HG02885 (cell line): ENCODE data around the gene NR4A1.

ENCODE experiments used
- ATAC-seq: cut with Tn5 transposase; IDR thresholded peaks from one replicate; pipeline ENCODE4 v1.9.1; 2021; ENCODE audit warnings: mild to moderate bottlenecking; ENCODE audit not compliant: unreplicated experiment, poor library complexity

Gene NR4A1

DNA sequence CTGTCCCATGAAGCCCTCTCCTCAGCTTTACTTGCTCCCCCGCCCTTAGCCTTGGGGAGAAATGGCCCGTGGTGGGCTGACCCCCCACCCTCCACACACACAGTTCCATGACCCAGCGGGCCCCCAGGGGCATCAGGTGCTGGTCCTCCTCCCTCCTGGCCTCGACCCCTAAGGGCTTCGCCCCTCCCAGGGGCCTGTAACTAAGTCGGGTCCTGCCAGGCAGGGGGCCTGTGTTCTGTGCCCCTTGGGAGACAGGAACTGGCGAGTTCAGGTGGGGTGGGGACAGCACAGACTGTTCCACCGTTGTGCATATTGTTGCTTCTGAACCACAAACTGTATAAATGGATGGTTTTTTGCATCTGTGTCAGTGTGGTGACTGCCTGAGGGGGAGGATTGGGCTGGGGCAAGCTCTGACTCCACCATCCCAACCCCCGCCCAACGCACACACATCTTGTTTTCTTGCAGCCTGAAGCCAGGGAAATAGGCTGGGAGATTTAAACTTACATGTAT is 35.7 kb upstream of the NR4A1 start:
- no peak for ATAC-seq

DNA sequence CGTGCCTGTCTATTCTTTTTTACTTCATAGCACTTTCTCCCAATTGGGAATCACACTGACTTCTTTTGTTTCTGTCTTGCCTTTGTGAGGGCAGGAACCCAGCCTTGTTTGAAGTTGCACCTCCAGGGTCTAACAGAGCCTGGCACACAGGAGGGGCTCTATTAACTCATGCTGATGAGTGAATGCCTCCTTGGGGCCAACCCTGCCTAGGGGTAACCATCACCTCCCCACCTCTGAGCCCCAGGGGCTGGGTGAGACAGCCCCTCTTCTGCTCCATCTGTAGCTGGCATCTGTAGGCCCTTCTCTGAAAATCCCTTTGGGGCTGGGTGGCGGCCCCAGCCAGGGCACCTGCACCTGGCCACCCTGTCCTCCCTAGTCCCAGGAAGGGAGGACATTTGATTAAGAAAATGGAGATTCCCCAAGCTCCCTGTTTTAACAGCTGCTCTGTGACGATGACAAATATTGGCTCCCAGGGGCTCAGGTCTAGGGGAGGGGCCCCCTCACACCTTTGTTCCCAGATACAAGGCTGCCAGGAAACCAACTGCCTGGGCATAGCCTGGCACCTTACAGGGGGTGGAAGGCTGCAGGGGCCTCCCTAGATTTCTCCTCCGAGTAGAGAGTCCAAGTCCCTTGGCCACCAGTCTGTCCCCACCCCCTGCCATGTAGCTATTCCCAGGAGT is 32.7 kb upstream of the NR4A1 start:
- no peak for ATAC-seq

DNA sequence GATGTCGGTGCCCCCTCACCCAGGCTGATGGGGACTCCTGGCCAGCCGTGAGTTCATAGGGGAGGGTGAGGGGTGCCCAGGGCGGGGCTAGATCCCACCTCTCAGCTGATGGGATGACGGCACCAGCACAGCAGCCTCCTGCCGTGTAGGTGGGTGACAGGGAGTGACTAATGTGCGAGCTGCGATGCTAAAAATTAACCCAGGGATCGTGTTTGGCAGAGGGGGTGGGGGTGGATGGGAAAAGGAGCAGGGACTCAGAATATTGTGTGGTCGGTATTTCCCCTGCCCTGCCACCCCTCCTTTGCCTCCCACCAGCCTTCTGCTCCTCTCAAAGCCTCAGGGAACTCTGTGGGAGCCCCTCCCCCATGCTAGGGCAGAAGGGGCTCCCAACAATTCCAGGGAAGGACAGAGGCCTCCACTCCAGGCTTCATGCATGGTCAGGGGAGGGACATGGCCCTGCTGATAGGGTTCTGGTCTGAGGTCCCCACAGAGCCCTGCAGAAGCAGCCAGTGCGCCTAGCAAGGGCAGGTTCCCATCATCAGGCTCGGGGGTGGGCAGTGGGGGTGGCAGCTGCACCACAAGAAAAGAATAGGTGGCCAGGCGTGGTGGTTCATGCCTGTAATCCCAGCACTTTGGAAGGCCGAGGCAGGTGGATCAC is 32.0 kb upstream of the NR4A1 start:
- no peak for ATAC-seq

DNA sequence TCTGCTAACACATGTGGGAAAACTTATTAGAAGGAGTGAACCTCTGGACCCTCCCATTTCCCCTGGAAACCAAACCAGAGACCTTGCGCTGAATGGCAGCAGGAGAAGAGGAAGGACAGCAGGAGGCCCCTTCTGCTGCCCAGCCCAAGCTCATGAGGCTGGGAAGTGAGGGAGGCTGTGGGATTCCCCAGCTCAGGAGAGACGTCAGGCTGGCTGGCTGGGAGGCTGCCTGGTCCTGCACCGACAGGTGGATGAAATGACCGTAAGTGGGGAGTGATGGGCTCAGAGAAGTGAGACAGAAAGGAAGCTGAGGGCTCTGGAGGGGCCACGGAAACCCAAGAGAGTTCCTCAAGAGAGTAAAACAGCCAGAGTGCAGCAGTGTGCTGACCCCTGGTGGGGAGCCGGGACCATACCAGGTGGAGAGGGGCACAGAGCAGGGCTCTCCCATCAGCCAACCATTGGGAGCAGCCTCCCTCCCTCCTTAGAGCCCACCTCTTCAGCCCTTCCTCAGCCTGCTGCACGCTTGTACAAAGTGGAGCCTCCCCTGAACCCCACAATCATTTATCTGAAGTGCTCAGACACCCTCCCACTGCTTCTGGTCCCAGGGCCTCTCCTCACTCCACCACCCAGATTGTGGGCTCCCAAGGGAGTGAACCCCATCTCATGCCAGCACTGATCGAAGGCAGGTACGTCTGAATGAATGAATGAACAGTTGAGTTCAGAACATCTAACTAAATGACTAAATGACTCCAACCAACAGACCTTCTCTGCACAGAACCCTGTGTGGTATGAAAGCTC is 30.5 kb upstream of the NR4A1 start:
- peak; percentile 51 for ATAC-seq

DNA sequence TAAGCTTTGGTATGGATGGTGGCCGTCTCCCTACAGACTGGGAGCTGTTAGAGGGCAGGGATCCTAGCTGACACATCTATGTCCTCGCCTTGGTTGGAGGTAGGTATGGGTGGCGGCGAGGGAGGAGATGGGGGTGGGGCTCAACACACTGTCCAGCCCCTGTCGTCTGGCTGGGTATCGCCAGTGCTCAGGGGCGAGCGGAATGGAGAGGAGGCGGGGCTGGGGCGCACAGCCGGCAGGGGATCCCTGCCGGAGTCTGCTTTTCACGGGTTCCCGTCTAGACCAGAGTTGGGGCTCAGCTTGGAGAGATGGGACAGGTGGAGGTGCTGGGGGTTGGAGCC is 28.4 kb upstream of the NR4A1 start:
- ATAC-seq: peak; percentile 8

DNA sequence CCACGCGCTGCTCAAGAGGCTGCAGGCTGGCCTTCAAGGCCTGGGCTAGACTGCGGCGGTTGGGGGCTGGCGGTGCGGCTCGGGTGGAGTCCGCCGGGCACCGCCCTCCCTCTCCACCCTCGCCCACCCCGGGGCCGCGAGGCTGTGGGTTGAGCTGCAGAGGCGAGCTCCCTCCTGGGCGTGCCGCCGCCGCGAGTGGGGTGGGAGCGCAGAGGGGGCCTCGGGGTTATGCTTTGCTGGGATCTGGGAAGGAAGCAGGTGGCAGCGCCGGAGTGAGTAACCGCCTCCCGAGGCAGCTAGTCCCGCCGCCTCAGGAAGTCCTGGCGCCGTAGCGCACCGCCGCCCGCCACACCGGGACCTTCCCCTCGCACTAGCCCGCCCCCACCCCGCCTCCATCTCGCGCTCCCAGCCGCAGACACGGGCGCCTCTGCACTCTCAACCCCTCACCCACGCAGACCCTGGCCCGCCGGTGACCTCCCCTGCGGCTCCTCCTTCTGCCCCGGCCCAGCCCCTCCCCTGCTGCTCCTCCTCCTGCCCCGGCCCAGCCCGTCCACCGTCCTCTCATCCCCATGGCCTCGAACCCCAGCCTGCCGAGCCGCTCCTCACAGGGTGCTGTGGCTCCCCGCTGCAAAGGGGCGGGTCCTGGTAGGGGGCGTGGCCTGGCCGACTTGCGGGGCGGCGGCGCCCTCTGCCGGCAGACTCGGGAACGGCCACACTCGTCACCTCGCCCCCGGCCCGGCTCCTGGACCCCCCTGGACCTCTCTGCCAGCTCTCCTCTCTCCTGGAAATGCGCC is 27.9 kb upstream of the NR4A1 start:
- ATAC-seq: peak; percentile 51

DNA sequence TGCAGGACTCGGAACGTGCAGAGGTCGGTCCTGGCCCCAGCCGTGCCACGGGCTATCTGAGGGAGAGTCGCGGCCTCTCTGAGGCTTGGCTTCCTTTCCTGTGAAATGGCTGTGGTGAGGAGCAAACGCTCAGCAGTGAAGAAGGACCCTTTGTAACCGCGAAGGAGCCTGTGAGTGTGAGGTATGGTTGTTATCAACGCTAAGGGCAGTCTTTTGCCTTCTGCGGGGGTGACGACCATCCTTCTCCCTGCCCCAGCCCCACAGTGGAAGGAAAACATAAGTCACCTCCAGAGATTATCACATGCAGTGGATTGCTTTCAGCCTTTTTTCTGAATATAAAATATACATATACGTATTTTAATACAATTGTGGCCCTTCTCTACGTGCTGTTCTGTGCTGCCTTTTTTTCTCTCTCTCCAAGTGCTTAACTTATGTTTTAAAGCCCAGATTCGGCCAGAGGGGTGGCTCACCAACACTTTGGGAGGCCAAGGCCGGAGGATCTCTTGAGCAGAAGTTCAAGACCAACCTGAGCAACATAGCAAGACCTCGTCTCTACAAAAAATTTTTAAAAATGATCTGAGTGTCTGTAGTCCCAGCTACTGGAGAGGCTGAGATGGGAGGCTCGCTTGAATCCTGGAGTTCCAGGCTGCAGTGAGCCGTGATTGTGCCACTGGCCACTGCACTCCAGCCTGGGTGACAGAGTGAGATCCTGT is 27.1 kb upstream of the NR4A1 start:
- ATAC-seq: no peak

DNA sequence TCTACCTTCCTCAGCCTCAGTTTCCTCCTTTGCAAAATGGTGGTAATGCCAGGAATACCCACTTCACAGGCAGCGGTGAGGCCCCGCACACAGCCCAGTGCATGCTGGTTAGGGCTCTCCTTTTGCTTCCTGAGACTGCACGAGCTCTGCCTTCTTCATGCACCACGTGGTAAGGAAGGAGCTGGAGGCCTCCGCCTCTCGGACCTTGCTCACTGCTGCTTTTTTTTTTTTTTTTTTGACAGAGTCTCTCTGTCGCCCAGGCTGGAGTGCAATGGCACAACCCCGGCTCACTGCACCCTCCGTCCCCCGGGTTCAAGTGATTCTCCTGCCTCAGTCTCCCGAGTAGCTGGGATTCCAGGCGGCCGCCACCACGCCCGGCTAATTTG is 26.4 kb upstream of the NR4A1 start:
- no peak for ATAC-seq

DNA sequence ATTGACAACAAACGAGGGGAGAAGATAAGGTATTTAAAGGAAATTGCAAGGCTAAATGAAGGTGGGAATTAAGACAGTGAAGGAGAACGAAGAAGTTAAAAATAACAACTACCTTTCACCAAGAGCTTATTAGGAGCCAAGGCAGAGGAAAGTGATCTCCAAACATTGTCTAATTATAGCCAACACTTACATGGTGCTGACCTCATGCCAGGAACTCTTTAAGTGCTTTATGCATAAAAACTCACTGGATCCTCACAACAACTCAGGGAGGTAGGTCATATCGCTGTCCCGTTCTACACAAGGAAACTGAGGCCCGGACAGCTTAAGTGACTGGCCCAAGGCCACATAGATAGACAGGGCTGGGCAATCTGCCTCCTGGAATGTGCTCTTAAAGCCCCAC is 25.0 kb upstream of the NR4A1 start:
- ATAC-seq: no peak

DNA sequence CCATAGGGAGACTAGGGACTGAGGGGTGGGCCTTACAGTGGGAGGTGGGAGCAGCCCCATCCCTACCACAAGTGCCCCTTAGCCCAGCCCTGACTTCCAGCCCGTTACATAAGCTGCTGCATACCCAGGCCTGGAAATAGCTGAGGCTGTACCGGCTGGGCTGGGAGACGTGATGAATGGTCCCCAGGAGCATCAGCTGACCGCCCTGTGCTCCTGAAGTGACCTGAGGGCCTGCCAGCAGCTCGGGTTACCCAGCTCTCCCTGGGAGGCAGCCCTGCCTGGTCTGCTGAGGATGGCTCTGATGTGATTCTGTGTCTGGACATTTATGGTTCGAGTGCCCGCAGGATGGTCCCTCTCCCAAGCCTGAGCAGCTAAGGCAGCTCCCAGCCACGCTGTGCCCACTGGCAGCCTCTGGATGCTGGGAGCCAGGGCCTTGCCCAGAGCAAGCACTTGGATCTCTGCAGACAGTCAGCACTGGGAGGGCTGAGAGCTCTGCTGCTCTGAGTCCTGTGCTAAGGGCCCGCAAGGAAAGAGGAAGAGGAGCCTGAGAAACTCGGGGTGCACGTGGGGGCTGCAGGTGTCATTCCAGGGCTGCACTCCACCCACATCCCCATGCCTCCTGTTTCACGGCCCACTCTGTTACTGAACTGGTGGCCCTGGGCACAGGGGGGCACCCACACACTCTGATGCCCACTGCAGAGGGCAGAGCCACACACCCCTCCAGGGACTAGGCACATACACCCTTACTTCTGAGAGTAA is 24.0 kb upstream of the NR4A1 start:
- ATAC-seq: no peak

DNA sequence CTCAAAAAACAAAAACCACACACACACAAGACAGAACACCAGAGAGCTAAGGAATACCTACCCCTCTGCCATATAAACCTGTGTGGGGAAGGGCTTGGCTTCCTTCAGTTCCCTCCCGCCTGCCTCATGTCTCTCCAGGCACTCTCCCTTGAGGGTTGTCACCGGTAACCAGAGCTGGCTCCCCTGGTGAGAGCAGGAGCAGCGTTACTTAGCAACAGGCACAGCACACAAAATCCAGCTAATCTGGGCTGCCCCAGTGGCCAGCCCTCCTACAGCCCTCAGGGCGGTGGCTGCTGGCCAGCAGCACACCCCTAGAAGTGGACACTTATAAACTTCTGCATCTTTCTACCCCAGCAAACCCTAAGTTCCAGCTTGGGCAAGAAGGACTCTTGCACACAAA is 21.6 kb upstream of the NR4A1 start:
- no peak for ATAC-seq

DNA sequence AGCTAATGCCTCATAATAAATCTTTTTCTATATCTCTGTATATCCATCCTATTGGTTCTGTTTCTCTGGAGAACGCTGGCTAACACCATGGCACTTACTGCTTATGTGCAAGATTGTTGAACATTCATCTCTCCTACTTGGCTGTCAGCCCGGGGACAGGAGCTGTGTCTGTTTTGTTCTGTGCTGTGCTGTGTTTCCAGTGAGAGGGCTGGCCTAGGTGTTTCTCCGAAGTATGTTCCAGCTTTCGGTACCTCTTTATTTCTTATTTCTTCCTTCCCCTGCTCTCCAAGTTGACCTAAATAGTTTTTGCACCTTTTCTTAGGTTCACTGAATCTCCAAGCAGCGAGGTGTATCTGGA is 18.8 kb upstream of the NR4A1 start:
- ATAC-seq: no peak

DNA sequence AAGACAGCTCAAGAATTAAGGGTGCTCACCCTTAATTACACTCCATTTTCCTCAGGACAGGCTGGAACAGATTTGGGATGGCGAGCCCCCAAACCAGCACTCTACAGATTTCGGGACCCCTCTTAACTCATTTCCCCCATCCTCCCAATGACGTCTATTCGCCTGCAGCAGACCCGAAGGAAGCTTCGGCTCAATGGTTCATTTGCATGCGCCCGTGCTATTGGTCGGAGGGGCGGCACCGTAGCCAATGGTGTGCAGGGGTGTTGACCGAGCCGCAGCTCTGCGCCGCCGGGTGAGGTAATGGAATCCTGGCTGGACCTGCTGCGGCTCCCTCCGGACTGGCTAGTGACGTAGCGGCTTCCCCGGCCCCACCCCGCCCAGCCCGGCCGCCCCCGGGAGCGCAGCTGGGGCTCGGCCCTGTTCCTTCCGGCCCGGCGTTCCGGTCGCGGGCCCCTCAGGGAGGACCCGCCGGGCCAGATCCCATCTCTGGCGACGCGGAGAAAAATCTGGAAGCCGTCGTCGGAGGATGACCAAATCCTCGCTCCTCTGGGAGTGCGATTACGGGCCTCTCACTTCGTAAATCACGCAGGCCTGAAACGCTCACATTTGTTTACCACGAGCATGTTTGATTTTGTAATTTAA is 18.3 kb upstream of the NR4A1 start:
- ATAC-seq: peak; percentile 95

DNA sequence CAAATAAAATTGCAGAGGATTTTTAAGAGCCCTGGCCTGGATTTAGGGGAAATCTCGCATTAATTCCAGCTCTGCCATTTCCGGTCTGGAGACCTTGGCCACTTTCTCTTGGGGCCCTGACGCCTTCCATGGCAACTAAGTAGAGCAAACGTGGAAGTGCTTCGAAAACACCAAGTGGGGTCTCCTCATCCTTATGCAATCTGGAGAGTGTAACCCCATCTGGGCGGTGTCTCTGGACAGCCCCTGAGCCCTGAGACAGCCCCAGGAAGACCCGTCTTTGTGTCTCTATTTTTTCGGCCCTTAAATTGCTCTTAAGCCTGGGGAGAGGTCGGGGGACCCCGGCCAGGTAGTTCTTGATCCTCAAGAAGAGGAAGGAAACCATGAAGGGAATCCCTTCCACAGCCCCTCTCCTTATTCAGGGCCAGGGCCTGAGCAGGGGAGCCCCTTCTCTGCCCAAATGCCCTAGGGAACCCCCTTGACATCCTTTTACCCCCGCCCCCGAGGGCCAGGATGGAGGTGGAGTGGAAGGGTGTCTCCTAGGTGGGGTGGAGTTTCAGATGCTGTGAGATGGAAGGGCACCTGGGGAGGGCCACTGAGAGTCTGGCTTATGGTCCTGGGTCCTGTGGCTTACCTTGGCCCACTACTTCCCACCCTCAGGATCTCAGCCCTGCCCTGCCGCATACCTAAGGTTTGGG is 17.6 kb upstream of the NR4A1 start:
- no peak for ATAC-seq

DNA sequence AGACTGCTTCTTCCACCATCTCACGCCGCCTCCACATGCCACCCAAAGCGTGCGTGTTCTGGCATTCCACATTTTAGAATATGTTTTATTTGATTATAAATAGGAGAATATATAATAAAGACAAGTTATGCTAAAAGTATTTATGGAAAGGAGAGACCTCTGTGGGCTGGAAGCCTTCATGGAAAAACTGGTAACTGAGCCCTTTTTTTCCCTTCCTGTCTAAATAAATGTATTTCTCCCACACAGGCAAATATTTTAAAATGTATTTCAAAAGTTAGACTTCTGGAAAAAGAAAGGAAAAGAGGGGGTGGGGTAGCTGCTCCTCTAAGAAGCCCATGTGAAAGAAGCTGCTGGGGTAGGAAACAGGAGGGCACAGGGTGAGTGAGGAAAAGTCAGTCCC is 16.1 kb upstream of the NR4A1 start:
- ATAC-seq: no peak

DNA sequence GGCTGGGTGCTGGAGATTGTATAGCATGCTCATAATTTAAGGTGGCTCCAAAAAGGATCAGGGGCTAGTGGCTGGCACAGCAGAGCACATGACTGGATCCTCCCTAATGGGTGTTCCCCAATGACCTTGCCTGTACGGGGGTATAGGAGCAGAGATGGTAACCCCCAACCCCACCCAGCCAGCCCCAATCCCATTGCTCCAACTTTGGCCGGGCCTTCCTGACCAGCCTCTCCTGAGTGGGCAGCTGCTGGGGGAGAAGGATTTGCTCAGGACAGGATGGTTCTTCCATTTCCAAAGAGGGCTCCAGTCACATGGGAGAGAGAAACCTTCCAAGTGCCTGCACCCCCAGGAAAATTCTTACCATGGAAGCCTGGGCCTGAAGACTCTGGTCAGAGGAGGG is 15.3 kb upstream of the NR4A1 start:
- ATAC-seq: no peak

DNA sequence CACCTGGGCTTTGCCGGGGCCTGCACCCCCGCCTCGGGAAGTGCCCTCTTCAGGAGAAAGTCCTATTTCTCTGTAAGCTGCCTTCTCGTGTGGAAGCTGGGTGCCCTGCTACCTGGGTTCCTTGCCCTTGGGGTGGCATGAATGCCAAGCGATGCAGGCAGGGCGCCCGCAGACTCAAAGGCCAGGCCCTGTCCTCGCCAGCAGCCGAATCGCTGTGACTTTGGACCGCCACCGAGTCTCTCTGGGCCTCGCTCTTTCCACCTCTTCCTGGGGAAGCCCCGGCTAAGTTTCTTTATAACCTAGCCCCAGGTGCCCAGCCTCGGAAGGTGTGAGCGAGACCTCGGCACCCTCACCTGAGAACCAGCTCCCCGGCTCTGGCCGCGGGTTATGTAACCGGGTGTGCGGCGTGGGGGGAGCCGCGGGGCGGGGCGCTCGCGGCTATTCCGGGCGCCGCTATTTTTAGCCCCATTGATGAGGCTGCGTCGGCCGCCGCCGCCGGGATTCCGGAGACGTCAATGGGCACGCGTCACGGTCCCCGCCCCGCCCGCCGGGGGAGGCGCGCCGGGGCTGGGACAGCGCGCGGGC is 14.6 kb upstream of the NR4A1 start:
- ATAC-seq: peak; percentile 43

DNA sequence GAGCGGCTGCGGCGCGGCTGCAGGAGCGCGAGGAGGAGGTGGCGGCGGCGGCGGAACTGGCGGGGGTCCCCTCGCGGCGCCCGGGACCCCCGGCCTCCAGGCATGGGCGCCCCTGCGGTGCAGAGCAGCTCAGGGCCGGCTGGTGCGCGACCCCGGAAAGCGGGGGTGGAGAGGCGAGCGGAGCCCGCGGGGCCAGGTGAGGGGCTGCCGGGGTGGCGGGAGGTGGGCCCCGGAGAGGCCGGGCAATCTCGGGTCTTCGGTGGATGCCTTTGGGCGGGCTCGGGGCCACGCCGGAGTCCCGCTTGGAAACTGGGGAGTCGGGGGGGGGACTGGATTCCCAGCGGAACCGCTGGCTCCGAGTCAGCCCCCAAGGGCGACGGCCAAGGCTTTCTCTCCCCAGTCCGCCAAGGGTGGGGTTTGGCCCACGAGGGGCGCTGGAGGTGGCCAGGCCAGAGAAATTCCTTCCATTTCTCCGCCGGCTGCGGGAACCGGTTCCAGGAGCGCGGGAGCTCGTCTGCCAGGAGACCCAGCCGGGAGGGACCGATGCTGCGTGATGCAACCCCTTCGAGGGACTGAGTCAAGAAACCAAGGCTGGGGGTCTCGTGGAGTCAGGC is 13.9 kb upstream of the NR4A1 start:
- no peak for ATAC-seq
